H1 (cell line): ENCODE results near the gene PLXNA4. TPM values are rescaled to one million over a fixed set of nuclear protein-coding genes. Genes with fewer than 3 reads are reported as not detected.

ENCODE experiments used
- CTCF ChIA-PET: fragments of 300-600 bp; sonication (Branson Sonifier 250); formaldehyde crosslinking; loops from one replicate; lab custom pipeline; 2021; ENCODE audit not compliant: partially characterized antibody; lab: Charles Lee
- POLR2A ChIA-PET: fragments of 300-600 bp; sonication (Branson Sonifier 250); formaldehyde crosslinking; loops from one replicate; lab custom pipeline; 2021; ENCODE audit warnings: inconsistent platforms; ENCODE audit not compliant: partially characterized antibody; lab: Charles Lee
- DNase-seq, 2 experiments: peaks; one replicate each; pipeline versions ENCODE4 v3.0.0 to v3.0.0-alpha.2; 2010 to 2022; ENCODE audit warnings: low spot score in 2 of 2, low read depth in 1 of 2, mixed read lengths in 1 of 2
- FAIRE-seq: peaks from 2 replicates; lab custom pipeline; 2011; peaks lifted over from hg19 to GRCh38; lab: Jason Lieb, UNC
- H2AFZ ChIP-seq: 2 replicates; pipeline ENCODE4 v1.8.1; 2012; ENCODE audit warnings: low read length, inconsistent platforms
- H2AK5ac ChIP-seq: 2 replicates; pipeline ENCODE4 v1.6.1; 2013; ENCODE audit warnings: low read depth, low read length
- H2BK120ac ChIP-seq: replicated peaks from 2 replicates; pipeline ENCODE3; 2013; ENCODE audit warnings: low read depth, low read length, inconsistent platforms
- H2BK12ac ChIP-seq: 2 replicates; pipeline ENCODE4 v1.6.1; 2013; ENCODE audit warnings: low read depth, low read length
- H2BK15ac ChIP-seq: 2 replicates; pipeline ENCODE4 v1.6.1; 2013; ENCODE audit warnings: low read length
- H2BK20ac ChIP-seq: 2 replicates; pipeline ENCODE4 v1.6.1; 2013; ENCODE audit warnings: low read length
- H2BK5ac ChIP-seq: 2 replicates; pipeline ENCODE4 v1.6.1; 2013; ENCODE audit warnings: low read depth, low read length
- H3K14ac ChIP-seq: 2 replicates; pipeline ENCODE4 v1.6.1; 2013; ENCODE audit warnings: inconsistent platforms; ENCODE audit not compliant: insufficient read length
- H3K18ac ChIP-seq: 2 replicates; pipeline ENCODE4 v1.6.1; 2013; ENCODE audit warnings: low read length; ENCODE audit errors: extremely low read depth
- H3K23ac ChIP-seq: 2 replicates; pipeline ENCODE4 v1.6.1; 2013; ENCODE audit warnings: inconsistent platforms; ENCODE audit not compliant: insufficient read length
- H3K23me2 ChIP-seq: 2 replicates; pipeline ENCODE4 v1.6.1; 2013; ENCODE audit warnings: low read depth, low read length
- H3K27ac ChIP-seq: 2 replicates; pipeline ENCODE4 v1.6.1; 2011; ENCODE audit warnings: low read depth, low read length, inconsistent platforms
- H3K27me3 ChIP-seq, 4 experiments: replicated peaks in 1 of 4; 1 replicate in 1 of 4; 2 replicates in 3 of 4; pipeline versions ENCODE4 v1.6.1 to v1.8.1; 2011 to 2013; ENCODE audit warnings: low read length in 3 of 4, mild to moderate bottlenecking in 3 of 4, inconsistent platforms in 2 of 4, mixed read lengths in 2 of 4, moderate library complexity in 1 of 4; ENCODE audit not compliant: control insufficient read depth in 3 of 4, insufficient read depth in 3 of 4; ENCODE audit errors: extremely low read depth in 1 of 4
- H3K36me3 ChIP-seq, 4 experiments: 2 replicates each; pipeline versions ENCODE4 v1.6.1 to v1.8.1; 2011 to 2013; ENCODE audit warnings: mild to moderate bottlenecking in 4 of 4, low read length in 3 of 4, moderate library complexity in 2 of 4, control low read depth in 1 of 4, inconsistent platforms in 1 of 4; ENCODE audit not compliant: insufficient read depth in 4 of 4, control insufficient read depth in 2 of 4
- H3K4ac ChIP-seq: replicated peaks from 2 replicates; pipeline ENCODE3; 2013; ENCODE audit warnings: low read length, low read depth, mixed read lengths, inconsistent platforms; ENCODE audit not compliant: insufficient read length
- H3K4me1 ChIP-seq, 4 experiments: replicated peaks in 1 of 4; 1 replicate in 1 of 4; 2 replicates in 3 of 4; pipeline versions ENCODE4 v1.6.1 to v1.8.1; 2011 to 2013; ENCODE audit warnings: low read length in 3 of 4, inconsistent platforms in 2 of 4, mixed read lengths in 1 of 4; ENCODE audit not compliant: insufficient read depth in 4 of 4, control insufficient read depth in 3 of 4
- H3K4me2 ChIP-seq, 2 experiments: 2 replicates each; pipeline versions ENCODE4 v1.6.1 to v1.8.1; 2011 to 2013; ENCODE audit warnings: low read depth in 2 of 2, low read length in 2 of 2, control low read depth in 1 of 2, inconsistent platforms in 1 of 2, mild to moderate bottlenecking in 1 of 2; ENCODE audit not compliant: insufficient read depth in 1 of 2
- H3K4me3 ChIP-seq, 4 experiments: fragments of 200-600, 300-600 bp in 1 of 4; sonication (generic), shearing (Covaris generic), sonication (Bioruptor Twin) in 1 of 4; 2 replicates each; pipeline versions ENCODE4 v1.5.1 to v1.8.1; 2011 to 2016; ENCODE audit warnings: low read length in 4 of 4, low read depth in 3 of 4, control low read depth in 2 of 4, inconsistent platforms in 2 of 4, mild to moderate bottlenecking in 2 of 4, mixed read lengths in 1 of 4, moderate library complexity in 1 of 4; ENCODE audit not compliant: insufficient read depth in 2 of 4; ENCODE audit errors: extremely low read depth in 1 of 4
- H3K56ac ChIP-seq: replicated peaks from 2 replicates; pipeline ENCODE3; 2013; ENCODE audit warnings: low read depth, mild to moderate bottlenecking, mixed read lengths, low read length, inconsistent platforms; ENCODE audit not compliant: insufficient read length
- H3K79me1 ChIP-seq: 2 replicates; pipeline ENCODE4 v1.6.1; 2013; ENCODE audit warnings: low read depth, low read length, control low read depth
- H3K79me2 ChIP-seq, 2 experiments: 2 replicates each; pipeline versions ENCODE4 v1.6.1 to v1.8.1; 2012 to 2013; ENCODE audit warnings: low read length in 2 of 2, mild to moderate bottlenecking in 2 of 2, inconsistent platforms in 1 of 2; ENCODE audit not compliant: insufficient read depth in 2 of 2, control insufficient read depth in 1 of 2
- H3K9ac ChIP-seq, 4 experiments: replicated peaks in 1 of 4; 1 replicate in 1 of 4; 2 replicates in 3 of 4; pipeline versions ENCODE4 v1.6.1 to v1.8.1; 2011 to 2013; ENCODE audit warnings: low read depth in 3 of 4, low read length in 3 of 4, control low read depth in 2 of 4, mild to moderate bottlenecking in 2 of 4, moderate library complexity in 2 of 4, inconsistent platforms in 1 of 4; ENCODE audit errors: extremely low read depth in 1 of 4
- H3K9me3 ChIP-seq, 2 experiments: 2 replicates each; pipeline versions ENCODE4 v1.6.1 to v1.8.1; 2012 to 2013; ENCODE audit warnings: mild to moderate bottlenecking in 2 of 2, moderate library complexity in 2 of 2, control low read depth in 1 of 2, inconsistent platforms in 1 of 2, low read depth in 1 of 2, low read length in 1 of 2, mixed read lengths in 1 of 2; ENCODE audit not compliant: insufficient read depth in 2 of 2
- H4K20me1 ChIP-seq, 2 experiments: replicated peaks in 1 of 2; 2 replicates each; pipeline versions ENCODE3 to v1.8.1; 2011 to 2013; ENCODE audit warnings: inconsistent platforms in 2 of 2, low read length in 2 of 2, mild to moderate bottlenecking in 1 of 2; ENCODE audit not compliant: insufficient read depth in 2 of 2, control insufficient read depth in 1 of 2
- H4K5ac ChIP-seq: 2 replicates; pipeline ENCODE4 v1.6.1; 2013; ENCODE audit warnings: low read length, low read depth, mixed read lengths, inconsistent platforms; ENCODE audit not compliant: insufficient read length
- H4K8ac ChIP-seq: 2 replicates; pipeline ENCODE4 v1.8.0; 2013; ENCODE audit warnings: mild to moderate bottlenecking, moderate library complexity, low read length, inconsistent platforms; ENCODE audit not compliant: insufficient read depth; ENCODE audit errors: extremely low read depth
- H4K91ac ChIP-seq: replicated peaks from 2 replicates; pipeline ENCODE3; 2013; ENCODE audit warnings: low read length, mixed read lengths, inconsistent platforms; ENCODE audit not compliant: insufficient read length
- BCL11A ChIP-seq, 2 experiments: IDR thresholded peaks; one replicate each; pipeline ENCODE4 v1.6.1; 2011; ENCODE audit warnings: low read depth in 2 of 2, low read length in 2 of 2, mild to moderate bottlenecking in 2 of 2
- CEBPB ChIP-seq: IDR thresholded peaks from 2 replicates; pipeline ENCODE4 v1.6.1; 2012; ENCODE audit warnings: low read depth, low read length
- RBBP5 ChIP-seq: IDR thresholded peaks from 2 replicates; pipeline ENCODE4 v1.7.1; 2012; ENCODE audit warnings: low read depth, mild to moderate bottlenecking, inconsistent platforms, low read length, moderate library complexity, borderline replicate concordance
- RFX5 ChIP-seq: IDR thresholded peaks from 2 replicates; pipeline ENCODE4 v1.6.1; 2011; ENCODE audit warnings: low read depth, low read length, improper control_type of control experiment, borderline replicate concordance
- RXRA ChIP-seq: IDR thresholded peaks from 2 replicates; pipeline ENCODE4 v1.6.1; 2011; ENCODE audit warnings: low read depth, mild to moderate bottlenecking, low read length, moderate library complexity; ENCODE audit not compliant: insufficient read depth
- SAP30 ChIP-seq: fragments of 300-600 bp; sonication (generic); IDR thresholded peaks from 2 replicates; pipeline ENCODE4 v1.7.1; 2012; ENCODE audit warnings: low read length, moderate library complexity, mild to moderate bottlenecking, inconsistent platforms; ENCODE audit not compliant: insufficient read depth, insufficient replicate concordance
- TAF7 ChIP-seq: optimal IDR thresholded peaks from 2 replicates; pipeline ENCODE3; 2011; ENCODE audit warnings: low read depth, mild to moderate bottlenecking, inconsistent platforms, low read length, moderate library complexity, borderline replicate concordance
- ZNF274 ChIP-seq: IDR thresholded peaks from 2 replicates; pipeline ENCODE4 v1.7.0; 2012; ENCODE audit warnings: low read length, borderline replicate concordance; ENCODE audit errors: extremely low read depth
- WGBS, 2 experiments: shearing (Covaris generic) in 1 of 2; methylation state at CpG; one replicate each; pipeline versions ENCODE4 v1.1.6 to v1.1.7; 2013 to 2015; ENCODE audit warnings: low lambda C conversion rate in 2 of 2, mixed read lengths in 2 of 2, inconsistent platforms in 1 of 2, low coverage in 1 of 2, missing lambda C conversion rate in 1 of 2; ENCODE audit not compliant: insufficient replicate concordance in 2 of 2, insufficient coverage in 1 of 2, insufficient read length in 1 of 2; ENCODE audit errors: extremely low coverage in 1 of 2, missing lambda C conversion rate in 1 of 2; 5-methylcytosine and 5-hydroxymethylcytosine counted together
- polyA plus RNA-seq, 7 experiments: library from polyadenylated mRNA; depleted of rRNA in 3 of 7; stranded (reverse) in 5 of 7; unstranded in 2 of 7; fragments of >200 nt in 5 of 7; fragments of 200-250 nt in 2 of 7; gene quantifications; 1 replicate in 5 of 7; 2 replicates in 1 of 7; 4 replicates in 1 of 7; pipeline versions ENCODE4 v1.2.1 to v1.2.3, GENCODE V29; 2011 to 2013; ENCODE audit warnings: missing spikeins in 2 of 7, mixed read lengths in 2 of 7
- total RNA-seq: library from RNA; stranded (reverse); fragmentation: NEBNext Ultra II Directional; extraction: Animal tissue kit (Norgen Biotek cat#: 25700); gene quantifications from 2 replicates; pipeline ENCODE4 v1.2.1, GENCODE V29; 2021
- TF ChIP-seq, protein P1 (sequence below): IDR thresholded peaks from 2 replicates; pipeline ENCODE4 v1.6.1; 2011; ENCODE audit warnings: low read length, improper control_type of control experiment

Gene PLXNA4
- total and polyA plus RNA-seq, 2 of the 8 experiments (the other 6 are each of a cell fraction or from before 2014, with no cell fraction given): 0.76 to 0.79 TPM

DNA sequence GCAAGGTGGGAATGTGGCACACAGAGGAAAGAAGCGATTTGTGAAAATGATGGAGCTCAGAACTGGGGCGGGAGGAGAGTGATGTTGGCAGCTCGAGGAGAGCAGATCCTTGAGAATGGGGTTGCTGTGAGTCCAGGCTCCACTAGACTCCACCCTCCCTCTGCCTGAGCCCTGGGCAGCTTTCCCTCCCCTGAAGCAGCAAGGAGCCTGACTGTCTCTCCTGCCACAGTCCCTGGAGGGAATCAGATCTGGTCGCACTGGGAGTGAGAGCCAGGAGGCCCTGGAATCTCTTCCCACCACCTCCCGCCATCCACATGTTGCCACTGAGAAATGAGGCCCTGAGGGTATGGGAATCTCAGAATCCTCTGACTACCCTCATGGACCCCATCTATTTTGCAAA is 362.7 kb downstream of the PLXNA4 start:
- no peaks in the 10 kb centered on the region for H3K79me1 ChIP-seq
- H3K4ac ChIP-seq: no peak overlapping the region
- FAIRE-seq: no peak
- no peaks in the 10 kb centered on the region for H3K79me2 ChIP-seq
- H3K23me2 ChIP-seq: no peaks in the 10 kb centered on the region
- no peak overlapping the region for H3K4me3 ChIP-seq
- no peak for TF ChIP-seq ZNF274
- no peak for TF ChIP-seq CEBPB
- TF ChIP-seq RFX5: no peak
- TF ChIP-seq RXRA: no peak
- no peak for TF ChIP-seq BCL11A (IDR thresholded peaks at IDR 0.05; ENCODE audit: low read depth in 2 of 2, low read length in 2 of 2)
- TF ChIP-seq, protein P1, sequence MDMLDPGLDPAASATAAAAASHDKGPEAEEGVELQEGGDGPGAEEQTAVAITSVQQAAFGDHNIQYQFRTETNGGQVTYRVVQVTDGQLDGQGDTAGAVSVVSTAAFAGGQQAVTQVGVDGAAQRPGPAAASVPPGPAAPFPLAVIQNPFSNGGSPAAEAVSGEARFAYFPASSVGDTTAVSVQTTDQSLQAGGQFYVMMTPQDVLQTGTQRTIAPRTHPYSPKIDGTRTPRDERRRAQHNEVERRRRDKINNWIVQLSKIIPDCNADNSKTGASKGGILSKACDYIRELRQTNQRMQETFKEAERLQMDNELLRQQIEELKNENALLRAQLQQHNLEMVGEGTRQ: no peak
- TF ChIP-seq TAF7: no peak
- no peak for TF ChIP-seq SAP30
- no peak for TF ChIP-seq RBBP5
- TF ChIP-seq, all 59 proteins: peak for 0
- H3K56ac ChIP-seq: no peak overlapping the region
- ChIA-PET POLR2A (no interaction called here), CTCF (interaction anchor here (0.6 to 1.5 kb wide), 4 partner anchors 9 to 91 kb away, joined by 3 to 5 read pairs (median 3); no protein-coding TSS in a partner anchor)
- no peak overlapping the region for H3K27ac ChIP-seq
- H3K18ac ChIP-seq: no peak overlapping the region
- no peak overlapping the region for H3K23ac ChIP-seq
- no peaks in the 10 kb centered on the region for H4K20me1 ChIP-seq
- no peaks in the 10 kb centered on the region for H3K36me3 ChIP-seq
- no peak overlapping the region; the same call in 1 of the 2 replicates for H4K8ac ChIP-seq
- no peak overlapping the region for H3K4me2 ChIP-seq
- H3K14ac ChIP-seq: no peak overlapping the region
- DNase-seq: no peak
- no peak overlapping the region for H4K91ac ChIP-seq
- no peak overlapping the region for H2BK5ac ChIP-seq
- no peaks in the 10 kb centered on the region for H3K9me3 ChIP-seq
- no peak overlapping the region for H2AK5ac ChIP-seq
- H2AFZ ChIP-seq: no peak overlapping the region
- 86% methylated on average over 4 of the region's 5 CpGs; no CpG with 5 or more reads in 1 of the 2 experiments for WGBS, 2 experiments
- H3K9ac ChIP-seq: no peak overlapping the region
- no peak overlapping the region for H2BK12ac ChIP-seq
- peaks cover 0 to 5% (median 2%) of the 10 kb centered on the region in 4 experiments; a peak in 3 of 7 replicates for H3K4me1 ChIP-seq
- no peak overlapping the region for H2BK120ac ChIP-seq
- H2BK20ac ChIP-seq: no peak overlapping the region
- H2BK15ac ChIP-seq: no peak overlapping the region
- no peak overlapping the region for H4K5ac ChIP-seq
- no peaks in the 10 kb centered on the region for H3K27me3 ChIP-seq
